Measurements from ENCODE around the gene ATP1A3.
"Not testable (repeated sequence)": the region's sequence is repeated elsewhere in the genome, so short reads cannot be mapped to it uniquely, and the experiment has no call there.

Gene ATP1A3

DNA sequence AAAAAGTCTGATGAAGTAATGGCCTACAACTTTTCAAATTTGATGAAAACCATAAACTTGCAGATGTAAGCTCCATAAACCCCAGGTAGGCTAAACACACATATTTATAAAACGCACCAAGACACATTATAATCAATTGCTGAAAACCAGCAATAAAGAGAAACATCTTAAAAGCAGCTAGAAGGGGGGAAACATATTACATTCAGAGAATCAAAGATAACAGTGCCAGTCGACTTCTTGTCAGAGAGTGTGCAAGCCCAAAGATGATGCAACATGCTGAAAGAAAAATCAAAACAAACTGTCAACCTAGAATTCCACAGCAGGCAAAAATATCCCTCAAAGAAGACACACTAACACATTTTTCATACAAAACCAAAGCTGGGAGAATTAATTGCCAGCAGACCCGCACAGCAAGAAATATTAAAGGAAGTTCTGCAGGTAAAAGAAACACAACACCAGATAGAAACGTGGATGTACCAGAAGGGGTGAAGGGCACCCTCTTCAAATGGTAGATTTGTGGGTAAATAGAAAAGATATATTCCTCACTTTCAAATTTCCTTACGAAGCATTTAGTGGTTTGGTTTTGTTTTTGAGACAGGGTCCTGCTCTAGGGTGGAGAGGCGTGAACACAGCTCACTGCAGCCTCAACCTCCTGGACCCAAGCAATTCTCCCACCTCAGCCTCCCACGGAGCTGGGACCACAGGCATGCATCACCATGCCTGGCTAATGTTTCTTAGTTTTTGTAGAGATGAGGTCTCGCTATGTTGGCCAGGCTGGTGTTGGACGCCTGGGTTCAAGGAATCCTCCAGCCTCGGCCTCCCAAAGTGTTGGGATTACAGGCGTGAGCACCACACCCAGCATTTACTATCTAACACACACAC is 16.5 kb upstream of the ATP1A3 start:
- no peak for DNase-seq (ENCODE audit: low spot score)

DNA sequence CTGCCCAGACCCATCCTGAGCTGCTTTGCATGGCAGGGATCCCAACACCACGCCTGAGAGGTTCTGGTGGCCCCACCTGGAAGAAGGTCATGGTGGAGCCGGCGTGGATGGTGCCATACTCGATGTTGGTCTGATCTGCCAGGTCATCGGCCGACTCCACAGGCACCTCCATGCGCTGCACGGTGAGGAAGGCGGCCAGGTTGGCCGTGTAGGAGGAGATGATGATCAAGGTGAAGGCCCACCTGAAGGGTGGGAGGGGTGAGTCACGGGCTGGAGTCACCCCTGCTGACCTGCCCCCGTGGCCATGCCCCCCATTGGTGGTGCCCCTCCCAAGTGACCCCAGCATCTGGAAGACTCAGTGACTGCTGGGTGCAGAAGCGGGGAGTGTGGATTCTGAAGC is 12.5 kb upstream of the ATP1A3 start:
- DNase-seq (ENCODE audit: low spot score): no peak

DNA sequence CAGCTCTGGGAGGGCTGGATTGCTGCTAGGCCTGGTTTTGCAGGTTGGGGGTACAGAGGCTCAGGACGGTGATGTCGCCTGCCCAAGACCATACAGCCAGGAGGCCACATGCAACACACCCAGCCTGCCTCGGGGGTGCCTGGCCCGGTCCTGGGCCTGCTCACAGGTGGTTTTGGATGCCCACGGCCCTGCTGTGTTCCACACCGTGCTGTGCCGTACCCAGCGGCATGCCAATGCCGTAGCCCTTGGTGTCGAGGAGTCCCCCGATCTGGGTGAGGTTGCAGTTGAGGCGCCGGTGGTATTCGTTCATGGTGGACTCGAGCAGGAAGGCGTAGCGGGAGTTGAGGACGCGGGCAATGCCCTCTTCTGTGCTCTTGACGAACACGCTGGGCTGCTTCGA is 11.5 kb upstream of the ATP1A3 start:
- no peak for DNase-seq (ENCODE audit: low spot score)

DNA sequence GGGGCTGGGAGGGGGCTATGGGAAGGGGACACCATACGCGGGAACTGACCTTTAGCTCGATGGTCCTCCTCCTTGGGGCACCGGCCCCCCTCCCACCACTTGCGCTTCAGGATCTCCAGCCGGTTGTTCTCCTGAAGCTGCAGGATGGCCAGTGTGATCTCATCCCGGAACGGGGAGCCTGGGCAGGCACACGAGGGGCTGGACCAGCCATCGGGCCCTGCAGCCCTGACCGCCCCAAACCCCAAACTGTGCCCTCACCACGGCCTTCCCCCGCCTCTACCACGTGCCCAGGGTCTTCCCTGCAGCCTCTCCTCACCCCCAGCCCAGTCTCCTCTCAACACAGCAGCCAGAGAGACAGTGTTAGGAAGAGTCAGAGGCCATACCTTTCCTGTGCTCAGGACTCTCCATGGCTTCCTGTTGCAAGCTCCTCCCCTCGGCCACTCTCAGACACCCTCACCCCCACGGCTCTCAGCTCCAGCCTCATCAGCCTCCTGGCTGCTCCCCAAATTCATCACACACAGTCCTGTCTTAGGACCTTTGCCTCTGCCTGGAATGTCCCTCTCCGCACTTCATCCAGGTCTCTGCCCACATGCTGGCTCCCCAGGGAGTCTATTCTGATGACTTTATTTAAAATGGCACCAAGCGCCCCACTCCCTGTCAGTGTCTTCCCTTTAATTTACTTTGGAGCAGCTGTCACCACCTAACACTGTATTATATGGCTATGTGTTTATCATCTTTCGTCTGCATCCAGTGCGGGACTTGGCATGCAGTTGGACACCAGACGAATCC is 9.7 kb upstream of the ATP1A3 start:
- no peak for DNase-seq (ENCODE audit: low spot score)

DNA sequence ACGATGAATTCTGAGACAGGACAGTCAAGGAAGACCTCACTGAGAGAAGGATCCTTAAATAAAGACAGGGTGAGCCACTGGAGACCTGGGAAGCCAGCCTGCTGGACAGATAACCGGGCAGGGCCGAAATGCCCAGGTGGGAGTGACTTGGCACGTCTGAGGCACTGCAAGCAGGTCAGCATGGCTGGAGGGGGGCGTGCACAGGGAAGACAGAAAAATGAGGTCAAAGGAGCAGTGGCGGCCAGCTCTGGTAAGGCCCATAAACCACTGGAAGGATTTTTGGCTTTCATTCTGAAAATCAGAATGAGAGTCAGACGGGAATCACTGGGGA is 5.8 kb upstream of the ATP1A3 start:
- DNase-seq (ENCODE audit: low spot score): no peak

DNA sequence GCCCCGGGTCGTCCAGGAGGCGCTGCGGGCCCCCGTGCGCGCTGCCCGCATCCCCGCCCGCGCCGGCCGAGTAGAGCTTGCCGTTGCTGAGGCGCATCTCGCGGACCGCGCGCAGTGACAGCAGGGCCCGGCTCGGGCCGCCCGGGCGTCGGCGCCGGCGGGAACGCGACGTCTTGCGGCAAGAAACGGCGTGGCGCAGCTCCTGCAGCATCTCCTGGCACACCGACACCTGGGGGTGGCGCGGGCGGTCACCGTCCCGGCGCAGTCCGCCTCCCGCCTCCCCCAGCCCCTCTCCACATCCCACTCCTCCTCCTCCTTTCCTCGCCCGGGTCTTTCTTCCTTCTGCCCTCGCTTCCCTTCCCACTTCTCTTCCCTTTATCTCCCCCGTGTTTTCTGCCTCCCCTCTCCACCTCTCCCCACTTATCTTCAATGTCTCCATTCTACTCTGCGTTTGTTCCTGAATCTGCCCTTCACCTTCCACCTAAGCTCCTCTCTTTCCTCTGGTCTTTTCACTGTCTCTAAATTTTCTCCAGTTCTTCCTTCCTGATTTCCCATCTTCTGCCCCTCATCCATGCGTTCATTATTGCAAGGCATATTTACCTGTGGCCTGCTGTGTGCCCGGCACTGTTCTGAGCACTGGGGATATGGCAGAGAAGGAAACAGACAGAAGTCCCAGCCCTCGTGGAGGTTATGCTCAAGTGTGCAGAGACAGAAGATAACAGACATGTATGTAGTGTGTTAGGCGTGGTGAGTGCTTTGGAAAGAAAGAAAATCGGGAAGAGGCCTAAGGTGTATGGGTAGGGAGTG is 5.2 kb upstream of the ATP1A3 start:
- no peak for DNase-seq (ENCODE audit: low spot score)

DNA sequence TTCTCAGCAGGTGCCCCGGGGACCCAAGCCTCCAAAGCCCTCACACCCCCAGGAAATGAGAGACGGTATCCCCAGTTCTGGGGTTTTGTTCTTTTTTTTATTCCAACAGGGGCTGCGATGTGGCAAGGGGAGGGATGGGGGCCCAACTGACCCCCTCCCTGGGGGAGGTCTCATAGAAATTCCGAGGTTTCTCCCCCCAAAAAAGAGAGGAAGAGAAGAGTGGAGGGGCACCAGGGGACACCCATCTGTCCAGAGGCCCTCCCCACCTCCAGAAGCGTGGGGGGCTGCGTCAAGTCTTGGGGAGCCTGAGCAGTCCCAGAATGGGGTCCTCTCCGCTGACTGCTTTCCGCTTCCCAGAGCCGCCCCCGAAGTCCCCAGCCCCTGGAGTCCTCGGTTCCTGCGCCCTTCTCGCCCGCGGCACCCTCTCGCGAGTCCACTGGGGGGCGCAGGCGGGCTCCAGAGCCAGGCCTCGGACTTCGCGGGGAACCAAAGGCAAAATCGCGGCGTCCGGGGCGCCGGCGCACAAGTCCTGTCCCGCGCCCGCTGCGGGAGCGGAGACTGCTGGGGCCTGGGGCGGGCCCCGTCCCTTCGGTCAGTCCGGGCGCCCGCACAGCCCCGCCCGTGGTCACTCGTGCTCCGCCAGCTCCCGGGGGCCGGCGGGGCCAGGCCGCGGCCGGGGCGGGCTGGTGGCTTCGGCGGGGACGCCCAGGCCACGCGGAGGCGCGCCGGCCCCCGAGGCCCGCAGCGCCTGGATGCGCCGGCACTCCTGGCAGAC is 4.4 kb upstream of the ATP1A3 start:
- peak; percentile 76 for DNase-seq (ENCODE audit: low spot score)

DNA sequence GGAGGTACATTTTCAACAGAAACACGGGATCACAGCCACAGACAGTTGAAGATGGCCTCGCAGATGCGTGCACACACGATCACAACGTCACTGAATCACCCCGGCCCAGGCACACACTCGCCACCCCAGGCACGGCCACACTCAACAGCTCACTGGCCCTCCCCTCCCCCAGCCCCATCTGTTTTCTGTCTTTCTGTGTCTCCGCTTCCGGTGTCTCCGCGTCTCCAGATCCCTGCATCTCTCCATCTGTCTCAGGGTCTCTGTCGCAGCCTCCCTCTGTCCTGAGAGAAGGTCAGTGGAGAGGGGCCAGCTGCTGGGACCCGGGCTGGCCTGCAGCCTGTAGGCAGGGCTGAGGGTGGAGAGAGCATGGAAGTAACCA is 3.8 kb upstream of the ATP1A3 start:
- DNase-seq (ENCODE audit: low spot score): no peak

DNA sequence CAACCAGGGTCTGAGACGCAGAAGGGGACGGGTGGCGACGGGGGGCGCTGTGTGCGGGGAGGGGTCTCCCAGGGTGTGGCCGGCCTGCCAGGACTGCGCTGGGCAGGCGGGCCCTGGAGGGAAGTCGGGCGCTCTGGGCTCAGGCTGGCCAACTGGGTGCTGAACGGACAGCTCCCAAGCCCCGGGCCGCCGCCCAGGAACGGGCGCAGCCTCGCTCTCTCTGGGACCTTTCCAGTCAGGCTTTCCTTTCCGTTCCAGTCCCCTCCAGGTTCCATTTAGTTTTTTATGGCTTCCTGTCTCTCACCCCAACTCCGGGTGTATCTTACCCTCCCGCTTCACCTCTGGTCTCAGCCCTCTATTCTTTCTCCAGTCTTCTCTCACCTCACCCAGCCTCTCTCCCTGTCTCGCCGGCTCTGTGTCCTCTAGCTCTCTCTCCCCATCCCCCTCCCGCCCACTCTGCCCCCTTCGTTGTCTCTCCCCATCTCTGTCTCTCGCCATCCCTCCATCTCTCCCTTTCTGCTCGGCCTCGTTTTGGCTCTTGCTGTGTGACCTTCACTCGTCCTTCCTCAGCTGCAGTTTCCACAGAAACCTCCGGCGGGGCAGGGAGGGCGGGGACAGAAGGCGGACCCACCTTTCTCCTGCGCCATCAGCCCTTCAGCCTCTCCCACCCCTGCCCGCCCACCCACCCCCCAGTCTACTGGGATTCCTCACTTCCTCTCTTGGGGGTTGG is 3.3 kb upstream of the ATP1A3 start:
- peak; percentile 79 for DNase-seq (ENCODE audit: low spot score)

DNA sequence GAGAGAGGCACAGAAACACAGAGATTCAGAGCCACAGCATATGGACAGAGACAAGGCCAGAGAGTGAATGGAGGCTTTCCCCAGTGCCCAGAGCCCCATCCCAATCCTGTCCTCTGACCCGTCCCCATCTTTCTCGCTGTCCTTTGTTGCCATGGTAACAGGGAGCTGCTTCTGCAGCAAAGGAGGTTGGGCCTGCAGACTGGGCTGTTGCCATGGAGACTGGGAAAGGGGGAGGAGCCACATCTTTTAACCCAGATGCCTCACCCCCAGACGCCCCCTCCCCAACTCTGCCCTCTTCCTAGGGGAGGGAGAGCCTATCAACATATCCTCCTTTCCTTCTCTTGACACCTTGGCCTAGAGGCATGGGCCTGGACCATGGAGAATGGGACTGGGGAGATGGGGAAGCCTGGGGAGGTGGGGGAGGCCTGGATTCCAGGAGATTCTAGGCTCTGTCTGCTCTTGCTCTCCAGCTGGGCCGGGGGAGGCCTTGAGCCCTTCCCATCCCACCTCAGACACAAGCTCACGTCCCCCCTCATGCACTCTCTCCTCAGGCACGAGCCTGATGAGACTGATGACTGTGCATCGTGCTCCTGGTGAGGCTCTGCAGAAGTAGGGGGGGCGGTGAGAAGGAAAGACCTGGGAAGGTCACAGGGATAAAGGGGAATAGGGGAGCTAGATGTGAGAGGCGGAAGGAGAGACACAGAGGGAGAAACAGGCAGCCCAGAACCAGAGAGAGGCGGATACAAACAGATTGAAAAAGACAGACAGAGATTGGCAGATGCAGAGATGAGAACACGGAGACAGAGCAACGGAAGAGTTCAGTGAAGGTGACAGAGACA is 2.1 kb upstream of the ATP1A3 start:
- no peak for DNase-seq (ENCODE audit: low spot score)

DNA sequence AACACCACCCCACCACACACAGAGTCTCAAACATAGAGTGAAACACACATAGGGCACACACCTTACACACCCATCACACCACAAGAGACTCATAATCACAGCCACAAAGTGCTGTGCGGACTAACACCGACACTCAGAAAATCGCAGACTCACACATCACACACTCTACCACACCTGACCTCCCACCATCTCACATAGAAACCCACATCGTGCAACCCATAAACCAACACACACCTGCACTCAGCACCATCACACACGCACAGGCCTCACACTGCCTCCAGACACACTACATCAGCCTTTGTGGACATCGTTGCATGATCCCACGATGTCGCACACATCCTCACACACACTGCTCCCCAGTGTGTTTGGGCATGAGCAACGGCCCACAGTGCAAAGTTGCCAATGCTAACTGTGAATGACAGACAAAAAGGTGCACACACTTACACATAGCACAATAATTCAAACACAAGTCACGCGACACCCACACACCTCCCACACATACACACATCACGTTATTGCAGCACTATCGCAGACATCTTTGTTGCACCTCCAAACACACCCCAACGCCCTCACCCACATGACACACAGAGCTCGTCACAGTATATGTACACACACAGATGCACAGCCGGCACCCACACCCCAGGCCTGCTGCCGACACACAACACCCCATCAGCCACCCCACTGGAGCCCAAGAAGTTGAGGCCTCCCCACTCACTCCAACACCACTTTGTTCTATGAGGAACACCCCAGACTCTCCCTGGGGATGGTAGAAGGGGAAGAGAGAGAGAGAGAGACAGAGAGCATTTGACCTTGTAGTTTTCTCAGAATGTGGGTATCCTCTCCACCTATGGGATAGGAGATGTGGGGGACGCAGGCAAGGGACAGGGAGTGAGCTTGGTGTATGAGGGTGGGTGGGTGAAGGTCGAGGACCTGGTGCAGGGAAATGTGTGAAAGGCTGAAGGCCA is 1.2 kb upstream of the ATP1A3 start:
- DNase-seq (ENCODE audit: low spot score): no peak

DNA sequence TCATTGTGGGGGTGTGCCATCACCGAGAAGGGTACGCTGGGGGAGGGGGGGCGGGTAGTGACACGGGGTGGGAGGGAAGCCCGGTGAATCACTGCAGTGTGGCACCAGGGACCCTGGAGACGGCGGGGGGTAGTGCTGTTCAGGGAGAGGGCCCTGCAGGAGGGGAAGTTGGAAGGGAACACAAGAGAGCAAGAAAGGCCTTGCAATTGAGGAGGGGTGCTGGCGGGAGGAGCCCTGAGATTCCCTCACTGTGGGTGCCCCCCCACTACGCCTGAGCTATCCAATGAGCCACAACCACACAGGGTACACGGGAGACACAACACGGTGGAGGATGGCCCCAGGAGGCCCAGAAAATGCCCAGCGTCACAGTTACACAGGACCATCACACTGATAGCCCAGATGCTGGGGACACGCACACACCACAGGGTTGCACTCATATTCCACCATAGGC is 516 bp upstream of the ATP1A3 start:
- no peak for DNase-seq (ENCODE audit: low spot score)

DNA sequence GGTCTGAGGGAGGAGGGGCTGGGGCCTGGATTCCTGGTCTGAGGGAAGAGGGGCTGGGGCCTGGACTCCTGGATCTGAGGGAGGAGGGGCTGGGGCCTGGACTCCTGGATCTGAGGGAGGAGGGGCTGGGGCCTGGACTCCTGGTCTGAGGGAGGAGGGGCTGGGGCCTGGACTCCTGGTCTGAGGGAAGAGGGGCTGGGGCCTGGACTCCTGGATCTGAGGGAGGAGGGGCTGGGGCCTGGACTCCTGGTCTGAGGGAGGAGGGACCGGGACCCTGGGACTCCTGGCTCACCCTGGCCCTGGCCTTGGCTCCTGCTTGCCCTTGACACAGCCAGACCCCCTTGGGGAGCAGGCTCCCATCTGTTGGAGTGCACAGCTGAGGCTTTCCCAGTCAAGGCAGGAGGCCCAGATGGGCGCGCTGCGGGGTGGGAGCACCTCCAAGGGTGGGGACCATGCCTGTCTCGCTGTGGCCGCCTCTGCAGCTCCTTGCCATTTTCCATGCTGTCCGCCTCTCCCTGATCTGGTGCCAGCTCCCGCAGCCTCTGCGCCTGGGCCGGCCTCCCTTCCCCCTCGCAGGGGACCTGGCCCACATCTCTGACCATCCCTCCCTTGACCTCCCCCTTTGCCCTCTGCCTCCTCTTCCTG is 2.0 kb downstream of the ATP1A3 start:
- DNase-seq (ENCODE audit: low spot score): not testable (repeated sequence)

DNA sequence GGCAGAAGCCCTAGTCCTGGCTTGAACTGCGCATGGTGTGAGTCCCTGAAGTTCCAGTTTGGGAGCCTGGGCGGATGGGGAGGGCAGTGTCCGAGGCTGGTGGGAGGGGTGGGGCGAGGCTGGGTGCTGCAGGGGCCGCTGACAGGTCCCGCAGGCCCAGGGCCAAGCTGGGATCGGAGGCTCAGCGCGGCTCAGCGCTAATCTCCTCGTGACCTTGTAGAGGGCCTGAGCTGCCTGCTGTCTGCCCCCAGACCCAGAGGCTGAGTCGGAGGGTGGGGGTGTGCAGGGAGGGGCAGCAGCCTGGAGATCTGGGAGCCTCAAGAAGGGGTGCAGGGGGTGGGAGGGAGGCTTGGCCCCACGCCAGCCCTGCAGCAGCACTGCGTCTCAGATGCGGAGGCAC is 3.0 kb downstream of the ATP1A3 start:
- DNase-seq (ENCODE audit: low spot score): no peak

DNA sequence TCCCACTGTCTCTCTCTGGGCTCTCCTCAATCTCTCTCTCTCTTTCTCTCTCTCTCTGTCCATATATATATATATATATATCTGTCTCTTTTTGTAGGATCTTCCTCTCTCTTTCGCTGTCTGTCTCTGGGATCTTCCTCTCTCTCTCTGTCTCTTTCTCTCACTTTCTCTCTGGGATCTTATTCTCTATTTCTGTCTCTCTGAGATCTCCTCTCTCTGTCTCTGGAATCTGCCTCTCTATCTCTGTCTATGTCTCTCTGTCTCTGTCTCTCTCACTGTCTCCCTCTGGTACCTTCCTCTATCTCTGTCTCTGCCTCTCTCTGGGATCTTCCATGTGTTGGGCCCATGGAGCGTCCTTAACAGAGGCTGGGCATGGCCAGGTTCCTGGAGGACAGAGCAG is 3.4 kb downstream of the ATP1A3 start:
- no peak for DNase-seq (ENCODE audit: low spot score)

DNA sequence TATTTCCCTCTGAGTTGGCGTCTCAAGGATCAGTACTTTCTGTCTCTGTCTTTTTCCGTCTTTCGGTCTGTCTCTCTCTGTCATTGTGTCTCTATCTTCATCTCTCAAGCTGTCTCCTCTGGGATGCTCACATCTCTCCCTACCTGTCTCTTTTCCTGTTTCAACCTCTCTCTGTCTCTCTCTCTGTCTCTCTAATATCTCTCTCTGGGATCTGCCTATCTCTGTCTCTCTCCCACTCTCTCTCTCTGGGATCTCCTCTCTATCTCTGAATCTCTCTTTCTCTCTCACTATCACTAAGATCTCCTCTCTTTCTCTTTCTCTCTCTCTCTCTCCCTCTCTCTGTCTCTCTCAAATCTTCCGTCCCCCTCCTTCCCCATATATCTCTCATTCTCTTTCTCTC is 4.0 kb downstream of the ATP1A3 start:
- no peak for DNase-seq (ENCODE audit: low spot score)

DNA sequence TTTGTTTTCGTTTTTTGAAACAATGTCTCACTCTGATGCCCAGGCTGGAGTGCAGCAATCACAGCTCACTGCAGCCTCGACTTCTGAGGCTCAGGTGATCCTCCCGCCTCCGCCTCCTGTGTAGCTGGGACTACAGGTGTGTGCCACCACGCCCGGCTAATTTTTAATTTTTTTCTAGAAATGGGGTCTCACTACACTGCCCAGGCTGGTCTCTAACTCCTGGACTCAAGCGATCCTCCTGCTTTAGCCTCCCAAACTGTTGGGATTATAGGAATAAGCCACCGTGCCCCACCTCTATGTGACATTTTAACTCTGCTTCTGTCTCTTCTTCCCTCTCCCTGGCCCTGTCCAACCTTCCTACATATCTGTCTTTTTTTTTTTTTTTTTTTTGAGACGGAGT is 5.1 kb downstream of the ATP1A3 start:
- no peak for DNase-seq (ENCODE audit: low spot score)

DNA sequence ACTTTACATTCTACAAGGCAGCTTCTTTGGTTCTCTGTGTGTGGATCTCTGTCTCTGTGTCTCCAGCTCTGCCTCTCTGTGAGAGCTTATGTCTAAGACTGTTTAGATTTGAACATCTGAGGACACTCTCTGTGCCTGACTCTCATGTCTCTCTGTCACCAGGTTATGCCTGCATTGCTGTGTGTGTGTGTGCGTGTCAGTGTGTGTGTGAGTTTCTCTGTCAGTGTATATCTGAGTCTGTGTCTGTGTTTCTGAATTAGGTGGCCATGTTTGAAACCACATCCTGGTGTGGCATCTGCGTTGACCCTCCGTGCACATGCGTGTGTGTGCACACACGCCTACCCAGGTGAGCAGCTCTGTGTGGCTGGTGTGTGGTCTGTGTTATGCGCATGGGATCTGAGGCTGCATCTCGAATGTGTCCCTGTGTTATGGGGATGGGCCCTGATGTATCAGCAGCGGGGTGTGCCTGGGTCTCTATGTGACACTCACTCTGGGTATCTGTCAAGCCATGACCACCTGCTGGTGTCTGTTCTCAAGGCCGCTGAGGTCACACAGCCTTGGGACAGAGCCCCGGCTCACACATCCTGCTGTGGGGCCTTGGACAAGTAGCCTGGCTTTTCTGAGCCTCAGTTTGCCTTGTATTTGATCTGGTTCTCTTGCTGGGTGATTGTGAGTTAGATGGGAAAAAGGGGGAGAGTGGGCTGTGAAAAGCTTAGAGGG is 6.7 kb downstream of the ATP1A3 start:
- no peak for DNase-seq (ENCODE audit: low spot score)
